8988T (cell line): ENCODE results near the gene AGBL4.
"Not testable (repeated sequence)": the region's sequence is repeated elsewhere in the genome, so short reads cannot be mapped to it uniquely, and the experiment has no call there.

Experiments used
- DNase-seq: peaks from one replicate; pipeline ENCODE4 v3.0.0; 2011

Gene AGBL4

DNA sequence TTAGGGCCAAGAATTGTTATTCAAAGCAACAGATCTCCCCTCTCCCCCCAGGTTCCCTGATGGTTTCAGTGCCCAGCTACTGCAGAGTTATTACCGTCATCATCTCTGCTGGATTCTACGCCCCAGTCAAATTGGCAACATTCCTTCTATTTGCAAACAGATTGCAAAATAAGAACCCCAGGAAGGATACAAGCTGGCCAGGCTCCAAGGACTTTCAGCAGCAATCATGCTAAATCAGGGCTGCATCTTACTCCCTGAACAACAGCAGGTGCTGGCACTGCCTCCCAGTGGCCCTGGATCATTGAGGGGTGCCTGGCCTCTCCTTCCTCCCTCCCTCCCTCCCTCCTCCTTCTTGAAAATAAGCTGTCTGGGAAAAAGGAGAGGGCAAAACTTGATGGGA is 725.5 kb downstream of the AGBL4 start:
- no peak for DNase-seq

- DNase-seq = no peak
Observed at GRCh38 chr1:49297783-49298182, 726.0 kb downstream of the AGBL4 start.

- no peak for DNase-seq
Observed at GRCh38 chr1:49294539-49294938, 729.2 kb downstream of the AGBL4 start.

- DNase-seq = no peak
Observed at GRCh38 chr1:49293016-49293415, 730.7 kb downstream of the AGBL4 start.

DNA sequence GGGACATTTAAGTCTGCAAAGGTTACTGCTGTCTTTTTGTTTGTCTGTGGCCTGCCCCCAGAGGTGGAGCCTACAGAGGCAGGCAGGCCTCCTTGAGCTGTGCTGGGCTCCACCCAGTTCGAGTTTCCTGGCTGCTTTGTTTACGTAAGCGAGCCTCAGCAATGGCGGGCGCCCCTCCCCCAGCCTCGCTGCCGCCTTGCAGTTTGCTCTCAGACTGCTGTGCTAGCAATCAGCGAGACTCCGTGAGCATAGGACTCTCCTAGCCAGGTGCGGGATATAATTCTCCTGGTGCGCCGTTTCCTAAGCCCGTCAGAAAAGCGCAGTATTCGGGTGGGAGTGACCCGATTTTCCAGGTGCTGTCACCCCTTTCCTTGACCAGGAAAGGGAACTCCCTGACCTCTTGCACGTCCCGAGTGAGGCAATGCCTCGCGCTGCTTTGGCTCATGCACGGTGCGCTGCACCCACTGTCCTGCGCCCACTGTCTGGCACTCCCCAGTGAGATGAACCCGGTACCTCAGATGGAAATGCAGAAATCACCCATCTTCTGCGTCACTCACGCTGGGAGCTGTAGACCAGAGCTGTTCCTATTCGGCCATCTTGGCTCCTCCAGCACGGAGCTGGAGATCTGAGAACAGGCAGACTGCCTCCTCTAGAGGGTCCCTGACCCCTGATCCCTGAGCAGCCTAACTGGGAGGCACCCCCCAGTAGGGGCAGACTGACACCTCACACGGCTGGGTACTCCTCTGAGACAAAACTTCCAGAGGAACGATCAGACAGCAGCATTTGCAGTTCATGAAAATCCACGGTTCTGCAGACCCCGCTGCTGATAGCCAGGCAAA is 766.3 kb downstream of the AGBL4 start:
- not testable (repeated sequence) for DNase-seq

DNA sequence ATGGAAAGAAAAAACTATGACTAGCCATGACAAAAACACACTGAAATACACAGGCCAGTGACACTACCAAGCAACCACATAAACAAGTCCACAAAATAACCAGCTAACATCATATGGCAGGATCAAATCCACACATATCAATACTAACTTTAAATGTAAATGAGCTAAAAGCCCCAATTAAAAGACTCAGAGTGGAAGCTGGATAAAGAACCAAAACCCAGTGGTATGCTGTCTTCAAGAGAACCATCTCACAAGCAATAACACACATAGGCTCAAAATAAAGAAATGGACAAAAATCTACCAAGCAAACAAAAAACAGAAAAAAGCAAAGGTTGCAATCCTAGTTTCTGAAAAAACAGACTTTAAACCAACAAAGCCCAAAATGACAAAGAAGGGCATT is 770.8 kb downstream of the AGBL4 start:
- no peak for DNase-seq

- no peak for DNase-seq
Observed at GRCh38 chr1:49251019-49251784, 772.6 kb downstream of the AGBL4 start.

DNA sequence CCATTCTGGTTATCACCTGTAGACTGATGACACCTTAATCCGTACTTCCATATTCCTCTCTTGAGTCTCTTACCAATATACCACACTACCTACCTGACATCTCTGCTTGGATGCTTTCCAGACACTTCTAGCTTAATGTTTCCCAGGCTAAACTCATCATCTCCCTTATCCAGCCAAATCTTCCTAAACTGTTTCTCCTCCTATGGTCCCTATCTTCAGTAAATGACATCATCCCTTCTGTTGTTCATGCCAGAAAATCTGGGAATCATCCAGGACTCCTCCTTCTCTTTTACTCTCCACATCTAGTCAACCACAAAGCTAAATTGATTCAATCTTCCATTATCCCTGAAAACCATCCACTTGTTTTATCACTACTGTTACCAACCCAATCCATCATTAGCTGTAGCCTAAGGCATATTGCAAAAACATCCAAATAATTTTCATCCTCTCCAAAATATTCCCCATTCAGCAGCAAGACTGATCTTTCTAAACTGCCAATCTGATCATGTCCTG is 783.0 kb downstream of the AGBL4 start:
- no peak for DNase-seq

GRCh38 chr1:49234988-49235387 is 788.8 kb downstream of the AGBL4 start:
- no peak for DNase-seq

DNA sequence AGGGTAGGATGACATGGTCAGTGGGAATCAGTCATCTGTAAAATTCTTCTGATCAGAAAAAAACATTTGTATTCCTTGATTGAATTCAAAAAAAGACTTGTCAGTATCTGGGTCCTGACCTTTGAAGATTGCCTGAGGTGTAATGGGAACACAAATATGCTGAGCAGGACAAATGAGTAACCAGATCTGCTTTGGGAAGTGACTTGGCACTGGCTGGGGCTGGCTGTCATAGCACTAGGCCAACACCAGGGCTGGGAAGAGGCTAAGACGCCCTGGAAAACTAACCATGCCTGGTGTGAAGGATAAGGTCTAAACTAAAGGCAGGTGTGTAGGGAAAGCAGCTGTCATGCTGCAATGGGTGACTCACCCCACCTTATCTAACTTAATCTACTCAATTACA is 794.2 kb downstream of the AGBL4 start:
- DNase-seq = no peak

DNA sequence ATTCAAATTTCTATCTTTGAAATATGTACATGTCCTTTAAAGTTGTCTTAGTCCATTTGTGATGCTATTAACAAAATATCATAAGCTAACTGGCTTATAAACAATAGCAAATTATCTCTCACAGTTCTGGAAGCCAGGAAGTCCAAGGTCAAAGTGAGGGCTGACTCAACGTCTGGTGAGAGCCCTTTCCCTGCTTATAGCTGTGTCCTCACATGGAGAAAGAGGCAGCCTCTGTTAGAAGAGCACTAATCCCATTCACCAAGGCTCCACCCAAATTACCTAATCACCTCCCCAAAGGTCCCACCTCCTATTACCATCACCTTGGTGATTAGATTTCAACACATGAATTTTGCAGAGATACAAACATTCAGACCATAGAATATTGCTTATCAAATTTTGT is 797.0 kb downstream of the AGBL4 start:
- no peak for DNase-seq

DNA sequence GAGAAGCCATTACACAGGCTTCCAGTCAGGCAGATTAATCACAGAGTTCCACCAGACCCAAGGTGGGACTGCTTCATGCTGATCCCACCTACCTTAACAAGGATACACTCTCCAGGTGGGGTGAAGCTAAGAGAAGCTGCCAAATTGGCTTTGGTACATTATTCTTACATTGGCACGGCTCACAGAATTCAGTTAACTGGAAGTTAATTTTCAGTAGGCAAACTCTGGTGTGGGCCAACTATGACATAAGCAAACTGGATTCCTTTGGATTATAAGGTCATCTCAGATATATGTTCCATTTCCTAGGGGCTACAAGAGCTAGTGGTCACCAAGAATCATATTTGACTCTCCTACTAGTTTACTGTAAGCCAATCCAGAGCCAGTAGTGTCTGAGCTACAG is 798.3 kb downstream of the AGBL4 start:
- no peak for DNase-seq

GRCh38 chr1:49213301-49213700 is 810.5 kb downstream of the AGBL4 start:
- DNase-seq = no peak

- no peak for DNase-seq
Observed at GRCh38 chr1:49208712-49209111, 815.0 kb downstream of the AGBL4 start.

- no peak for DNase-seq
Observed at GRCh38 chr1:49204720-49205119, 819.0 kb downstream of the AGBL4 start.

- DNase-seq = no peak
Observed at GRCh38 chr1:49200738-49201137, 823.0 kb downstream of the AGBL4 start.

DNA sequence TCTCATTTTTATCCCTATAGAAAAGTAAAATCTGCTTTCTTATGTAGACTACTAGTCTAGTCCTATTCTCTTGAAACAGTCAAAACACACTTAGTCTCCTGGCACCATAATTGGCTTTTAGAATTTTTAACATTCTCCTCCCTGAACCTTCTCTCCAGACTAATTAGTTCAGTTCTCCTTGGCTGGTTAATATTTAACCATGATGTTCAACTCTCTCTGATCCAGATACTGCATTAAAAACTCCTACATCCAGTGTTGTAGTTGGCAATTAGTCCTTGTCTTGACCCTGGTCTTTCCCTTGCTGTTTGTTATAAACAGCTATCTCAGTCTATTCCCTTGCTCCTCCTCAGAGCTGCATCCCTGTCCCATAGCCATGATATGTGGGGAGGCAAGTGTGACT is 824.2 kb downstream of the AGBL4 start:
- no peak for DNase-seq

- no peak for DNase-seq
Observed at GRCh38 chr1:49197081-49197480, 826.7 kb downstream of the AGBL4 start.

- DNase-seq = no peak
Observed at GRCh38 chr1:49190138-49190537, 833.6 kb downstream of the AGBL4 start.

DNA sequence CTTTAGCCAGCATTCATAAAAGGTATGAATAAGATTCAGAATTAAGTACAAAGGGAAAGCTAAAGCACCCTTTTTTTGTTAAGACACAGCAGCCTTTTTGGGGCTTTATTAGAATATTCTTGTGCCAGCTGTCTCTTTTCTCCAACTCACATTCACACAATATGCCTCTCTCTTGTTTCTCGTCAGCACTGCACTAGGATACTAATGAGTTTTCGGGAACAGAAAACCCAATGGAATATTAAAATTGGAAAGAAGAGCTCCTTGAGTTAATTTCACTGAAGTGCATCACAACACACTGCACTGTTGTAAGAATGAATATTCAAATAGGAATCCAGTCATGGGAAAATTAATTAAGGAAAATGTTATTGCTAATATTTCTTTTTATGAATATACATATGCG is 836.7 kb downstream of the AGBL4 start:
- no peak for DNase-seq

- DNase-seq = no peak
Observed at GRCh38 chr1:49185450-49185980, 838.2 kb downstream of the AGBL4 start.

GRCh38 chr1:49183489-49183888 is 840.3 kb downstream of the AGBL4 start:
- no peak for DNase-seq

DNA sequence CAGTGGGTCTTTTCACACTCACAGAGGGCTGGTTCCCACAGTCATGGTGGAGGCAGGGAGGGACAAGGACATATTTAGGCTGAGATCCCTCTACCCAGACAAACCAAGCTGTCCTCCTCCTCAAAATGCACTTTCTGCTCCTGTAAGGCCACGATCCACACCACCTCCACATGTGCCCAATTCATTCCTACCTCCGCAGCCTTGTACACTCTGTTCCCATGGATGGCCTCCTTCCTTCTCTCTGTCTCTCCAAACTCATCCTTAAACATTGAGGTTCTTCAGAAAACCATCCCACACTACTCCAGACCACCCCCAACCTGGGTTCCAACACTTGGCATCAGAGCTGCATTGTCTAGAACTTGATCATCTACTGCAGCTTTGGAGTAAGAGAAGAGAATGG is 842.7 kb downstream of the AGBL4 start:
- no peak for DNase-seq
